WTC11 (cell line): ENCODE measurements around the gene DCTN2.

ENCODE experiments used
- ATF1 ChIP-seq: sonication (generic); formaldehyde crosslinking; IDR thresholded peaks from 2 replicates; pipeline ENCODE4 v1.8.1; 2023; ENCODE audit warnings: mild to moderate bottlenecking, moderate library complexity, missing genetic modification reagents
- ATF2 ChIP-seq: sonication (generic); formaldehyde crosslinking; IDR thresholded peaks from 2 replicates; pipeline ENCODE4 v1.8.1; 2022; ENCODE audit warnings: low read depth, missing genetic modification reagents, borderline replicate concordance
- ATF3 ChIP-seq: sonication (generic); formaldehyde crosslinking; conservative IDR thresholded peaks from 2 replicates; pipeline ENCODE4 v1.8.1; 2022; ENCODE audit warnings: mild to moderate bottlenecking, missing genetic modification reagents
- CREB1 ChIP-seq: sonication (generic); formaldehyde crosslinking; IDR thresholded peaks from 2 replicates; pipeline ENCODE4 v1.8.0; 2023; ENCODE audit warnings: mild to moderate bottlenecking, missing genetic modification reagents
- CTCF ChIP-seq: fragments of 200-600 bp; IDR thresholded peaks from 2 replicates; pipeline ENCODE4 v1.8.0; 2022; ENCODE audit warnings: antibody characterized with exemption
- E2F1 ChIP-seq: sonication (generic); formaldehyde crosslinking; IDR thresholded peaks from 2 replicates; pipeline ENCODE4 v1.8.0; 2022; ENCODE audit warnings: mild to moderate bottlenecking, missing genetic modification reagents
- MAX ChIP-seq: sonication (generic); formaldehyde crosslinking; IDR thresholded peaks from 2 replicates; pipeline ENCODE4 v1.8.0; 2022; ENCODE audit warnings: mild to moderate bottlenecking, missing genetic modification reagents
- NFE2L1 ChIP-seq: sonication (generic); formaldehyde crosslinking; IDR thresholded peaks from 2 replicates; pipeline ENCODE4 v1.8.1; 2023; ENCODE audit warnings: missing genetic modification reagents
- TEAD4 ChIP-seq: sonication (generic); formaldehyde crosslinking; IDR thresholded peaks from 2 replicates; pipeline ENCODE4 v1.8.0; 2022; ENCODE audit warnings: mild to moderate bottlenecking, missing genetic modification reagents
- ZMAT4 ChIP-seq: fragments of 250-450 bp; sonication (Bioruptor Pico); IDR thresholded peaks from 2 replicates; pipeline ENCODE4 v1.9.0; 2021; ENCODE audit warnings: mild to moderate bottlenecking
- ZNF416 ChIP-seq: fragments of 250-450 bp; sonication (Bioruptor Pico); IDR thresholded peaks from 2 replicates; pipeline ENCODE4 v1.9.0; 2021; ENCODE audit warnings: mild to moderate bottlenecking, inconsistent platforms

GRCh38 chr12:57522887-57523705 lies 23.9 kb downstream of the DCTN2 start:
- TF ChIP-seq CTCF (no peak), TEAD4 (no peak), E2F1 (CRISPR knock-in tag) (no peak), CREB1 (no peak), ZMAT4 (no peak), ZNF416 (CRISPR knock-in tag) (no peak), MAX (CRISPR knock-in tag) (no peak), NFE2L1 (CRISPR knock-in tag) (no peak), ATF2 (CRISPR knock-in tag) (no peak), ATF3 (CRISPR knock-in tag) (no peak), ATF1 (no peak)
